Peyer's patch (tissue), 4 donors: ENCODE data around the gene USP6NL. TPM values are rescaled to one million over a fixed set of nuclear protein-coding genes. Genes with fewer than 3 reads are reported as not detected.
A peak's percentile ranks its signal among the peaks of the same experiment; 100 is the strongest.

ENCODE experiments used
- DNase-seq, 3 donors: peaks; one replicate each; pipeline ENCODE4 v3.0.0-alpha.2; 2017 to 2019
- H3K27ac ChIP-seq, 4 donors: fragments of 200-600 bp; sonication (generic); one replicate each; pipeline ENCODE4 v1.5.1; 2016 to 2019
- H3K27me3 ChIP-seq, 2 donors: fragments of 200-600 bp; sonication (generic); one replicate each; pipeline ENCODE4 v1.5.1; 2019
- H3K36me3 ChIP-seq, 3 donors: fragments of 200-600 bp; sonication (generic); one replicate each; pipeline ENCODE4 v1.5.1; 2016 to 2019
- H3K4me1 ChIP-seq, 4 donors: fragments of 200-600 bp; sonication (generic); one replicate each; pipeline ENCODE4 v1.5.1; 2016 to 2019
- H3K4me3 ChIP-seq, 4 donors: fragments of 200-600 bp; sonication (generic); 1 replicate in 3 of 4; 2 replicates in 1 of 4; pipeline ENCODE4 v1.5.1; 2016 to 2019; ENCODE audit warnings: mild to moderate bottlenecking in 1 of 4
- H3K9me3 ChIP-seq, 4 donors: fragments of 200-600 bp; sonication (generic); one replicate each; pipeline ENCODE4 v1.5.1; 2016 to 2019; ENCODE audit warnings: mild to moderate bottlenecking in 1 of 4
- CTCF ChIP-seq, 6 experiments: fragments of 450-650 bp in 4 of 6; fragments of 200-600 bp in 2 of 6; sonication (generic) in 1 of 6; IDR thresholded peaks; one replicate each; pipeline ENCODE4 v1.5.1; 2017 to 2019; ENCODE audit warnings: antibody characterized with exemption in 6 of 6, mild to moderate bottlenecking in 3 of 6, moderate library complexity in 1 of 6
- POLR2A ChIP-seq, 2 donors: fragments of 450-650 bp; IDR thresholded peaks; one replicate each; pipeline ENCODE4 v1.5.1; 2017; ENCODE audit warnings: antibody characterized with exemption in 2 of 2, mild to moderate bottlenecking in 2 of 2, moderate library complexity in 2 of 2
- total RNA-seq, 4 donors: library from RNA; depleted of rRNA; stranded (reverse); fragments of >200 nt; gene quantifications; one replicate each; pipeline ENCODE4 v1.1.0, GENCODE V29; 2016

Gene USP6NL
- total RNA-seq, 4 donors from 2014 or later, result 15.0 to 52.8 (median 19.3) TPM

GRCh38 chr10:11594589-11595394, 16.7 kb downstream of the USP6NL start:
- H3K27me3 ChIP-seq, result no peaks in the 10 kb centered on the region
- no peak for TF ChIP-seq CTCF (IDR thresholded peaks at IDR 0.05)
- TF ChIP-seq POLR2A (IDR thresholded peaks at IDR 0.05), result no peak
- no peak overlapping the region for H3K4me3 ChIP-seq
- H3K27ac ChIP-seq, result peak overlapping the region in 2 of 4 donors; percentile 6 to 27
- DNase-seq, result no peak
- H3K9me3 ChIP-seq, result no peaks in the 10 kb centered on the region
- peaks cover 0 to 5% (median 0%) of the 10 kb centered on the region in 4 donors for H3K4me1 ChIP-seq
- H3K36me3 ChIP-seq, result no peaks in the 10 kb centered on the region

- H3K36me3 ChIP-seq, result no peaks in the 10 kb centered on the region
- no peak overlapping the region for H3K27ac ChIP-seq
- DNase-seq, result no peak
- no peaks in the 10 kb centered on the region for H3K27me3 ChIP-seq
- TF ChIP-seq POLR2A (IDR thresholded peaks at IDR 0.05) (no peak), CTCF (IDR thresholded peaks at IDR 0.05) (no peak)
- H3K4me3 ChIP-seq, result no peak overlapping the region
- H3K9me3 ChIP-seq, result no peaks in the 10 kb centered on the region
- peaks cover 0 to 5% (median 0%) of the 10 kb centered on the region in 4 donors for H3K4me1 ChIP-seq
Observed at GRCh38 chr10:11593612-11594011, 17.8 kb downstream of the USP6NL start.

- H3K9me3 ChIP-seq, result no peaks in the 10 kb centered on the region
- H3K27me3 ChIP-seq, result no peaks in the 10 kb centered on the region
- no peaks in the 10 kb centered on the region for H3K4me1 ChIP-seq
- DNase-seq, result no peak
- H3K27ac ChIP-seq, result no peak overlapping the region
- H3K4me3 ChIP-seq, result no peak overlapping the region
- TF ChIP-seq POLR2A (IDR thresholded peaks at IDR 0.05) (no peak), CTCF (IDR thresholded peaks at IDR 0.05) (no peak)
- H3K36me3 ChIP-seq, result no peaks in the 10 kb centered on the region
Observed at GRCh38 chr10:11589738-11590137, 21.7 kb downstream of the USP6NL start.

GRCh38 chr10:11588873-11589574, 22.4 kb downstream of the USP6NL start:
- Histone ChIP-seq H3K4me3 (no peak overlapping the region), H3K27ac (no peak overlapping the region), H3K4me1 (no peaks in the 10 kb centered on the region), H3K27me3 (no peaks in the 10 kb centered on the region), H3K36me3 (no peaks in the 10 kb centered on the region), H3K9me3 (no peaks in the 10 kb centered on the region)
- no peak for DNase-seq
- TF ChIP-seq CTCF (IDR thresholded peaks at IDR 0.05) (no peak), POLR2A (IDR thresholded peaks at IDR 0.05) (no peak)

GRCh38 chr10:11587722-11588259, 23.7 kb downstream of the USP6NL start:
- no peaks in the 10 kb centered on the region for H3K27me3 ChIP-seq
- H3K36me3 ChIP-seq, result no peaks in the 10 kb centered on the region
- no peak overlapping the region for H3K4me3 ChIP-seq
- H3K9me3 ChIP-seq, result no peaks in the 10 kb centered on the region
- H3K27ac ChIP-seq, result no peak overlapping the region
- no peaks in the 10 kb centered on the region for H3K4me1 ChIP-seq
- TF ChIP-seq CTCF (IDR thresholded peaks at IDR 0.05) (no peak), POLR2A (IDR thresholded peaks at IDR 0.05) (no peak)
- no peak for DNase-seq
